ENCODE data around the gene IQCM.

DNA sequence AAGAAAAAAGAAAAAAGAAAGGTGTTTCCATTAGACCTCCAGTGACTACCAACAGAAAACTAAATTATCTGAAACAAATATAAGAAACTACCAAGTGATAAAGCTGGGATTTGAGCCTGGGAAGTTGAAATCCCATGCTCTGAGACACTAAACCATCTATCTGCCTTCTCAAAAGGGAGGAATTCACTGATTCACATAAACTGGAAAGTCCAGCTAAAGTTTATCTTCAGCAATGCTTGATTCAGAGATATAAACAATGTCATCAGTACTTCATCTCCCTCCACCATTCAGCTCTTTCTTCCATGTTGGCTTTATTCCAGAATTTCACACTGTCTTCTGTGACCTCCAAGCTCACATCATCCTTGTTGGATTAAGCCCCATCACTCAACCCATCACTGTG lies 96.3 kb downstream of the IQCM start:
- TF ChIP-seq, protein P1, sequence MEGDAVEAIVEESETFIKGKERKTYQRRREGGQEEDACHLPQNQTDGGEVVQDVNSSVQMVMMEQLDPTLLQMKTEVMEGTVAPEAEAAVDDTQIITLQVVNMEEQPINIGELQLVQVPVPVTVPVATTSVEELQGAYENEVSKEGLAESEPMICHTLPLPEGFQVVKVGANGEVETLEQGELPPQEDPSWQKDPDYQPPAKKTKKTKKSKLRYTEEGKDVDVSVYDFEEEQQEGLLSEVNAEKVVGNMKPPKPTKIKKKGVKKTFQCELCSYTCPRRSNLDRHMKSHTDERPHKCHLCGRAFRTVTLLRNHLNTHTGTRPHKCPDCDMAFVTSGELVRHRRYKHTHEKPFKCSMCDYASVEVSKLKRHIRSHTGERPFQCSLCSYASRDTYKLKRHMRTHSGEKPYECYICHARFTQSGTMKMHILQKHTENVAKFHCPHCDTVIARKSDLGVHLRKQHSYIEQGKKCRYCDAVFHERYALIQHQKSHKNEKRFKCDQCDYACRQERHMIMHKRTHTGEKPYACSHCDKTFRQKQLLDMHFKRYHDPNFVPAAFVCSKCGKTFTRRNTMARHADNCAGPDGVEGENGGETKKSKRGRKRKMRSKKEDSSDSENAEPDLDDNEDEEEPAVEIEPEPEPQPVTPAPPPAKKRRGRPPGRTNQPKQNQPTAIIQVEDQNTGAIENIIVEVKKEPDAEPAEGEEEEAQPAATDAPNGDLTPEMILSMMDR (IDR thresholded peaks at IDR 0.05) = no peak
- TF ChIP-seq POLR2A (IDR thresholded peaks at IDR 0.05) = no peak
- no peak for TF ChIP-seq POLR2AphosphoS5 (IDR thresholded peaks at IDR 0.05)

All from breast epithelium (tissue), 3 donors.